H9 (cell line): ENCODE measurements around the gene CD47. TPM values are rescaled to one million over a fixed set of nuclear protein-coding genes. Genes with fewer than 3 reads are reported as not detected.

Experiments
- DNase-seq: peaks from one replicate; pipeline ENCODE4 v3.0.0-alpha.2; 2017
- H2AFZ ChIP-seq: one replicate; pipeline ENCODE4 v1.6.1; 2013; ENCODE audit warnings: mild to moderate bottlenecking, low read length, control low read depth, moderate library complexity
- H2AK5ac ChIP-seq: 2 replicates; pipeline ENCODE4 v1.6.1; 2013; ENCODE audit warnings: low read length, control low read depth, mixed read lengths; ENCODE audit not compliant: insufficient read length
- H2BK120ac ChIP-seq: one replicate; pipeline ENCODE4 v1.6.1; 2013; ENCODE audit warnings: low read depth, mild to moderate bottlenecking, low read length, control low read depth, inconsistent platforms; ENCODE audit not compliant: poor library complexity, severe bottlenecking
- H2BK12ac ChIP-seq: 2 replicates; pipeline ENCODE4 v1.6.1; 2013; ENCODE audit warnings: low read length, control low read depth, mixed read lengths, low read depth; ENCODE audit not compliant: insufficient read length
- H2BK15ac ChIP-seq: 2 replicates; pipeline ENCODE4 v1.6.1; 2013; ENCODE audit warnings: low read depth, low read length, control low read depth
- H2BK20ac ChIP-seq: one replicate; pipeline ENCODE4 v1.6.1; 2013; ENCODE audit warnings: low read depth, mild to moderate bottlenecking, low read length, control low read depth, inconsistent platforms; ENCODE audit not compliant: poor library complexity, severe bottlenecking
- H2BK5ac ChIP-seq: 2 replicates; pipeline ENCODE4 v1.6.1; 2013; ENCODE audit warnings: low read length, control low read depth, mixed read lengths; ENCODE audit not compliant: insufficient read length
- H3K14ac ChIP-seq: 2 replicates; pipeline ENCODE4 v1.6.1; 2013; ENCODE audit warnings: low read length, control low read depth; ENCODE audit not compliant: insufficient read depth
- H3K18ac ChIP-seq: 2 replicates; pipeline ENCODE4 v1.6.1; 2013; ENCODE audit warnings: low read depth, mild to moderate bottlenecking, mixed read lengths, low read length, control low read depth; ENCODE audit not compliant: insufficient read length
- H3K23ac ChIP-seq: 2 replicates; pipeline ENCODE4 v1.6.1; 2013; ENCODE audit warnings: low read length, control low read depth, mixed read lengths, low read depth; ENCODE audit not compliant: insufficient read length
- H3K23me2 ChIP-seq: 2 replicates; pipeline ENCODE4 v1.6.1; 2013; ENCODE audit warnings: low read depth, mild to moderate bottlenecking, mixed read lengths, low read length, control low read depth; ENCODE audit not compliant: insufficient read length, poor library complexity, severe bottlenecking
- H3K27ac ChIP-seq: 2 replicates; pipeline ENCODE4 v1.5.1; 2013; ENCODE audit warnings: low read length, control low read depth, mixed read lengths, low read depth; ENCODE audit not compliant: insufficient read length
- H3K27me3 ChIP-seq: 2 replicates; pipeline ENCODE4 v1.6.1; 2013; ENCODE audit warnings: low read length, control low read depth, inconsistent platforms; ENCODE audit not compliant: insufficient read depth
- H3K4ac ChIP-seq: 2 replicates; pipeline ENCODE4 v1.6.1; 2013; ENCODE audit warnings: low read depth, mild to moderate bottlenecking, control low read depth, inconsistent platforms, low read length, moderate library complexity
- H3K4me1 ChIP-seq: 2 replicates; pipeline ENCODE4 v1.6.1; 2013; ENCODE audit warnings: low read length, control low read depth, inconsistent platforms; ENCODE audit not compliant: insufficient read depth
- H3K4me2 ChIP-seq: 2 replicates; pipeline ENCODE4 v1.6.1; 2013; ENCODE audit warnings: low read length, control low read depth, mixed read lengths; ENCODE audit not compliant: insufficient read length, insufficient read depth
- H3K56ac ChIP-seq: 2 replicates; pipeline ENCODE4 v1.6.1; 2013; ENCODE audit warnings: low read depth, mild to moderate bottlenecking, mixed read lengths, low read length, control low read depth; ENCODE audit not compliant: insufficient read length
- H3K79me1 ChIP-seq: 2 replicates; pipeline ENCODE4 v1.6.1; 2013; ENCODE audit warnings: low read depth, mild to moderate bottlenecking, moderate library complexity, low read length, control low read depth, inconsistent platforms; ENCODE audit not compliant: insufficient read depth, poor library complexity, severe bottlenecking
- H3K79me2 ChIP-seq: 2 replicates; pipeline ENCODE4 v1.6.1; 2013; ENCODE audit warnings: low read length, control low read depth, inconsistent platforms; ENCODE audit not compliant: insufficient read depth
- H3K9ac ChIP-seq: 2 replicates; pipeline ENCODE4 v1.6.1; 2013; ENCODE audit warnings: low read length, control low read depth, mixed read lengths; ENCODE audit not compliant: insufficient read length; ENCODE audit errors: extremely low read depth
- H3K9me3 ChIP-seq: one replicate; pipeline ENCODE4 v1.6.1; 2013; ENCODE audit warnings: low read depth, low read length, inconsistent platforms; ENCODE audit not compliant: control insufficient read depth
- H3T11ph ChIP-seq: one replicate; pipeline ENCODE4 v1.6.1; 2013; ENCODE audit warnings: mild to moderate bottlenecking, low read length, control low read depth, inconsistent platforms
- H4K20me1 ChIP-seq: one replicate; pipeline ENCODE4 v1.6.1; 2013; ENCODE audit not compliant: control insufficient read depth, insufficient read length, insufficient read depth
- H4K5ac ChIP-seq: 2 replicates; pipeline ENCODE4 v1.6.1; 2013; ENCODE audit warnings: low read depth, mild to moderate bottlenecking, mixed read lengths, low read length, control low read depth; ENCODE audit not compliant: insufficient read length
- H4K8ac ChIP-seq: replicated peaks from 2 replicates; pipeline ENCODE4 v1.6.1; 2013; ENCODE audit warnings: low read length, control low read depth, mixed read lengths, low read depth; ENCODE audit not compliant: insufficient read length
- H4K91ac ChIP-seq: 2 replicates; pipeline ENCODE4 v1.6.1; 2013; ENCODE audit warnings: low read depth, mild to moderate bottlenecking, moderate library complexity, mixed read lengths, low read length, control low read depth; ENCODE audit not compliant: insufficient read length
- H3K27ac Mint-ChIP-seq, 3 experiments: 2 replicates in 2 of 3; 3 replicates in 1 of 3; pipeline ENCODE4 v1.8.0; 2020 to 2021; ENCODE audit warnings: mixed read lengths in 3 of 3, mild to moderate bottlenecking in 1 of 3, moderate library complexity in 1 of 3
- H3K27me3 Mint-ChIP-seq: 2 replicates; pipeline ENCODE4 v1.8.0; 2021; ENCODE audit warnings: low read depth, mild to moderate bottlenecking, moderate library complexity, mixed read lengths
- H3K36me3 Mint-ChIP-seq, 3 experiments: 2 replicates in 2 of 3; 3 replicates in 1 of 3; pipeline ENCODE4 v1.8.0; 2020 to 2021; ENCODE audit warnings: low read depth in 3 of 3, mixed read lengths in 3 of 3; ENCODE audit not compliant: insufficient read depth in 1 of 3
- H3K4me1 Mint-ChIP-seq, 2 experiments: 2 replicates each; pipeline ENCODE4 v1.8.0; 2020; ENCODE audit warnings: mixed read lengths in 2 of 2
- H3K4me3 Mint-ChIP-seq, 2 experiments: 2 replicates in 1 of 2; 3 replicates in 1 of 2; pipeline ENCODE4 v1.8.0; 2020 to 2021; ENCODE audit warnings: mild to moderate bottlenecking in 2 of 2, mixed read lengths in 2 of 2, moderate library complexity in 1 of 2
- H3K9me3 Mint-ChIP-seq, 2 experiments: 2 replicates in 1 of 2; 3 replicates in 1 of 2; pipeline ENCODE4 v1.8.0; 2020; ENCODE audit warnings: mild to moderate bottlenecking in 2 of 2, mixed read lengths in 2 of 2, moderate library complexity in 1 of 2
- WGBS: extraction: QIAGEN DNeasy Blood & Tissue Kit; methylation state at CpG from one replicate; pipeline ENCODE4 v1.1.7; 2013; ENCODE audit warnings: missing lambda C conversion rate, low lambda C conversion rate, mixed read lengths; ENCODE audit not compliant: insufficient read length; ENCODE audit errors: extremely low coverage; 5-methylcytosine and 5-hydroxymethylcytosine counted together
- total RNA-seq: library from RNA; stranded (reverse); gene quantifications from 2 replicates; pipeline ENCODE4 v1.2.1, GENCODE V29; 2021
- TF ChIP-seq, protein P1 (sequence below): fragments of 200-600 bp; sonication (generic); conservative IDR thresholded peaks from 3 replicates; pipeline ENCODE4 v1.8.0; 2021; ENCODE audit warnings: antibody characterized with exemption, mild to moderate bottlenecking

Gene CD47
- total RNA-seq, 1 experiment from 2014 or later = 15.4 TPM

DNA sequence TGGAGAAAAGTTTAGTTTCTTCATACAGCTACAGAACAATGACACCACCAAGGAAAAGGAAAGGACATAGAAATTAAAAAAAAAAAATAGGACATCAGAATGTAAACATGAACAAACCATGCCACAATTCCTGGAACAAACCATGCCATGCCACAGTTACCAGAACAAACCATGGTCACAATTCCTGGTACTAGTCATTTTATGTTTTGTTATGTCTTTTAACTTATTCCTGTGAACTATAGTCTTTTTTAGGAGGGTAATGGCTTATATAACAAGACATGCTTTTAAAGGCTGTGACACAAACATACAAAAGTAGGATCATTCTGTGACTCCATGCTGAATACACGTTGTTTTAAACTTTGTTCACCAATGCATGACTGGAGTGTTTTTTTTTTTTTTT is 42.8 kb downstream of the CD47 start:
- Histone ChIP-seq H2AK5ac (no peak overlapping the region), H3K14ac (no peak overlapping the region), H3K4ac (no peak overlapping the region), H2BK120ac (no peak overlapping the region), H3K4me2 (no peak overlapping the region), H3T11ph (no peak overlapping the region), H3K23me2 (no peaks in the 10 kb centered on the region), H3K56ac (no peak overlapping the region), H4K91ac (no peak overlapping the region), H3K18ac (no peak overlapping the region), H3K79me2 (no peaks in the 10 kb centered on the region), H4K5ac (no peak overlapping the region), H2BK12ac (no peak overlapping the region), H3K27ac (no peak overlapping the region), H2BK5ac (no peak overlapping the region), H2AFZ (no peak overlapping the region), H3K4me1 (peaks cover 3% of the 10 kb centered on the region; the same call in 1 of the 2 replicates), H3K27me3 (no peaks in the 10 kb centered on the region), H4K8ac (no peak overlapping the region), H2BK20ac (no peak overlapping the region), H3K79me1 (no peaks in the 10 kb centered on the region), H2BK15ac (no peak overlapping the region), H3K23ac (no peak overlapping the region), H3K9ac (no peak overlapping the region), H4K20me1 (no peaks in the 10 kb centered on the region), H3K9me3 (no peaks in the 10 kb centered on the region)
- Mint-ChIP-seq H3K36me3 (no peaks in the 10 kb centered on the region; a peak in 1 of 7 replicates), H3K9me3 (no peaks in the 10 kb centered on the region), H3K4me1 (peaks cover 8 to 15% of the 10 kb centered on the region in 2 experiments), H3K4me3 (no peak overlapping the region), H3K27ac (no peak overlapping the region), H3K27me3 (no peaks in the 10 kb centered on the region)
- TF ChIP-seq, protein P1, sequence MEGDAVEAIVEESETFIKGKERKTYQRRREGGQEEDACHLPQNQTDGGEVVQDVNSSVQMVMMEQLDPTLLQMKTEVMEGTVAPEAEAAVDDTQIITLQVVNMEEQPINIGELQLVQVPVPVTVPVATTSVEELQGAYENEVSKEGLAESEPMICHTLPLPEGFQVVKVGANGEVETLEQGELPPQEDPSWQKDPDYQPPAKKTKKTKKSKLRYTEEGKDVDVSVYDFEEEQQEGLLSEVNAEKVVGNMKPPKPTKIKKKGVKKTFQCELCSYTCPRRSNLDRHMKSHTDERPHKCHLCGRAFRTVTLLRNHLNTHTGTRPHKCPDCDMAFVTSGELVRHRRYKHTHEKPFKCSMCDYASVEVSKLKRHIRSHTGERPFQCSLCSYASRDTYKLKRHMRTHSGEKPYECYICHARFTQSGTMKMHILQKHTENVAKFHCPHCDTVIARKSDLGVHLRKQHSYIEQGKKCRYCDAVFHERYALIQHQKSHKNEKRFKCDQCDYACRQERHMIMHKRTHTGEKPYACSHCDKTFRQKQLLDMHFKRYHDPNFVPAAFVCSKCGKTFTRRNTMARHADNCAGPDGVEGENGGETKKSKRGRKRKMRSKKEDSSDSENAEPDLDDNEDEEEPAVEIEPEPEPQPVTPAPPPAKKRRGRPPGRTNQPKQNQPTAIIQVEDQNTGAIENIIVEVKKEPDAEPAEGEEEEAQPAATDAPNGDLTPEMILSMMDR = no peak
- WGBS = no CpG with 5 or more reads among the region's 1 CpG
- no peak for DNase-seq
